Glutamatergic neuron (in vitro differentiated cells): Measurements from ENCODE around the gene FBXW2. TPM values are rescaled to one million over a fixed set of nuclear protein-coding genes. Genes with fewer than 3 reads are reported as not detected.
A peak's percentile ranks its signal among the peaks of the same experiment; 100 is the strongest.
"Not testable (repeated sequence)": the region's sequence is repeated elsewhere in the genome, so short reads cannot be mapped to it uniquely, and the experiment has no call there.

Source experiments
- DNase-seq: peaks from one replicate; pipeline ENCODE4 v3.0.0; 2022
- H3K27ac Mint-ChIP-seq: one replicate; pipeline ENCODE4 v1.8.0; 2020; ENCODE audit warnings: mild to moderate bottlenecking, mixed read lengths, inconsistent platforms; ENCODE audit not compliant: unreplicated experiment
- H3K27me3 Mint-ChIP-seq: one replicate; pipeline ENCODE4 v1.8.0; 2020; ENCODE audit warnings: mild to moderate bottlenecking, moderate library complexity, mixed read lengths, inconsistent platforms; ENCODE audit not compliant: unreplicated experiment
- H3K36me3 Mint-ChIP-seq: one replicate; pipeline ENCODE4 v1.8.0; 2020; ENCODE audit warnings: mild to moderate bottlenecking, mixed read lengths, inconsistent platforms; ENCODE audit not compliant: unreplicated experiment
- H3K4me1 Mint-ChIP-seq: one replicate; pipeline ENCODE4 v1.8.0; 2020; ENCODE audit warnings: mild to moderate bottlenecking, low read depth, mixed read lengths, inconsistent platforms; ENCODE audit not compliant: unreplicated experiment
- H3K4me3 Mint-ChIP-seq: one replicate; pipeline ENCODE4 v1.8.0; 2020; ENCODE audit warnings: mild to moderate bottlenecking, mixed read lengths, inconsistent platforms; ENCODE audit not compliant: unreplicated experiment
- H3K9me3 Mint-ChIP-seq: one replicate; pipeline ENCODE4 v1.8.0; 2020; ENCODE audit warnings: mild to moderate bottlenecking, moderate library complexity, mixed read lengths, inconsistent platforms; ENCODE audit not compliant: unreplicated experiment
- CTCF ChIP-seq: fragments of 200-600 bp; sonication (generic); IDR thresholded peaks from one replicate; pipeline ENCODE4 v1.5.0; 2021; ENCODE audit not compliant: partially characterized antibody, unreplicated experiment
- total RNA-seq: library from RNA; stranded (reverse); fragmentation: NEBNext Ultra II Directional; extraction: Animal tissue kit (Norgen Biotek cat#: 25700); gene quantifications from one replicate; pipeline ENCODE4 v1.2.1, GENCODE V29; 2021; ENCODE audit not compliant: unreplicated experiment

The FBXW2 gene
- total RNA-seq, 1 donor from 2014 or later: 67.2 TPM

- H3K4me1 Mint-ChIP-seq: no peaks in the 10 kb centered on the region
- peak; percentile 94 for TF ChIP-seq CTCF
- no peaks in the 10 kb centered on the region for H3K36me3 Mint-ChIP-seq
- peak; percentile 60 for DNase-seq
- H3K27me3 Mint-ChIP-seq: no peaks in the 10 kb centered on the region
- H3K9me3 Mint-ChIP-seq: no peaks in the 10 kb centered on the region
- no peak overlapping the region for H3K4me3 Mint-ChIP-seq
- no peak overlapping the region for H3K27ac Mint-ChIP-seq
Observed at GRCh38 chr9:120755810-120756434, 37.3 kb downstream of the FBXW2 start.

GRCh38 chr9:120755044-120755443, 38.2 kb downstream of the FBXW2 start:
- Mint-ChIP-seq H3K4me1 (no peaks in the 10 kb centered on the region), H3K27ac (no peak overlapping the region), H3K27me3 (no peaks in the 10 kb centered on the region), H3K36me3 (no peaks in the 10 kb centered on the region), H3K4me3 (no peak overlapping the region), H3K9me3 (no peaks in the 10 kb centered on the region)
- DNase-seq: no peak
- TF ChIP-seq CTCF: no peak

- Mint-ChIP-seq H3K27ac (no peak overlapping the region), H3K9me3 (no peaks in the 10 kb centered on the region), H3K4me1 (peaks cover 4% of the 10 kb centered on the region), H3K27me3 (peaks cover 3% of the 10 kb centered on the region), H3K4me3 (no peak overlapping the region), H3K36me3 (no peaks in the 10 kb centered on the region)
- TF ChIP-seq CTCF: no peak
- no peak for DNase-seq
Observed at GRCh38 chr9:120750421-120750820, 42.8 kb downstream of the FBXW2 start.

- H3K36me3 Mint-ChIP-seq: not testable (repeated sequence)
Observed at GRCh38 chr9:120746366-120746765, 46.9 kb downstream of the FBXW2 start.

GRCh38 chr9:120745278-120745677, 47.9 kb downstream of the FBXW2 start:
- Mint-ChIP-seq H3K27ac (no peak overlapping the region), H3K9me3 (no peaks in the 10 kb centered on the region), H3K4me3 (no peak overlapping the region), H3K36me3 (no peaks in the 10 kb centered on the region), H3K4me1 (peaks cover 4% of the 10 kb centered on the region), H3K27me3 (peaks cover 3% of the 10 kb centered on the region)
- no peak for DNase-seq
- no peak for TF ChIP-seq CTCF

More at GRCh38 chr9:120746366-120746765, 46.9 kb downstream of the FBXW2 start:
- not testable (repeated sequence) for H3K4me3 Mint-ChIP-seq, DNase-seq, H3K27me3 Mint-ChIP-seq, H3K9me3 Mint-ChIP-seq, H3K4me1 Mint-ChIP-seq, H3K27ac Mint-ChIP-seq
